IPS-NIHi7 (cell line): ENCODE results near the gene COG7.
"Not testable (repeated sequence)": the region's sequence is repeated elsewhere in the genome, so short reads cannot be mapped to it uniquely, and the experiment has no call there.

ENCODE experiments used
- DNase-seq: peaks from one replicate; pipeline ENCODE4 v3.0.0; 2012; ENCODE audit warnings: mixed read lengths; ENCODE audit errors: extremely low spot score

Gene COG7

DNA sequence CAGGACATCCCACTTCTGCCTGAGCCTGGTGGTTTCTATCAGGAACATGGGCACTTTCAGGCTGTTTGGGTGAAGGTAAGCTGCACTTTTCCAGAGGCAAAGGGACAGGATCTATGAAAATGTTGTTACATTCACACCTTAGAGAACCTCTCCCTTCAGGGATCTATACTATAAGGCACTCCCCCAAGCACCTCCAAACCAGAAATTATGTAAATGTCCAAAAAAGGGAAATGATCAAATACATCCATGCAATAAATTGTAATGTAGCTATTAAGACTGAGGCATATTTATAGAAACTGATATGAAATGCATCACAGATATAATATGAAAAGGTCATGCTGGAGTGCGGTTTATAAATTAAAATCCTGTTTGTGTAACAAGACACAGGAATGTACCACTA, 23.3 kb upstream of the COG7 start:
- DNase-seq: no peak

DNA sequence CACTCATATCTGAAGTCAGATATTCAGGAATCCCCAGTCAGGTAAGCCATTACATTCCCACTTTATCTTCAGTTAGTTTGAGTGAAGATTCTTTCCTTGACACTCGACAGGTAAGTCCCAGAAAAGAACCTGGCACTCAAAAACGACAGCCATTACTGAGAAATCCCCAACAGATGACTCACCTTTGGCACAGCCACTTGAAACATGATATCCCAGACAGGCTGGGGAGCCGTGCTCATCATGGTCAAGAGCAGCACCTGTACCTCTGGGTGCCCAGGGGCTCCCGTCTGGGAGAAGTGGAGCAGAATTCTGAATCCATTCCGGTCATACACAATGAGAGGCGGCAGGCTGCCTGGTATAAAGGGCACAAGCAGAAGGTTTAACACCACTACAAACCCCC, 16.8 kb upstream of the COG7 start:
- DNase-seq: no peak

DNA sequence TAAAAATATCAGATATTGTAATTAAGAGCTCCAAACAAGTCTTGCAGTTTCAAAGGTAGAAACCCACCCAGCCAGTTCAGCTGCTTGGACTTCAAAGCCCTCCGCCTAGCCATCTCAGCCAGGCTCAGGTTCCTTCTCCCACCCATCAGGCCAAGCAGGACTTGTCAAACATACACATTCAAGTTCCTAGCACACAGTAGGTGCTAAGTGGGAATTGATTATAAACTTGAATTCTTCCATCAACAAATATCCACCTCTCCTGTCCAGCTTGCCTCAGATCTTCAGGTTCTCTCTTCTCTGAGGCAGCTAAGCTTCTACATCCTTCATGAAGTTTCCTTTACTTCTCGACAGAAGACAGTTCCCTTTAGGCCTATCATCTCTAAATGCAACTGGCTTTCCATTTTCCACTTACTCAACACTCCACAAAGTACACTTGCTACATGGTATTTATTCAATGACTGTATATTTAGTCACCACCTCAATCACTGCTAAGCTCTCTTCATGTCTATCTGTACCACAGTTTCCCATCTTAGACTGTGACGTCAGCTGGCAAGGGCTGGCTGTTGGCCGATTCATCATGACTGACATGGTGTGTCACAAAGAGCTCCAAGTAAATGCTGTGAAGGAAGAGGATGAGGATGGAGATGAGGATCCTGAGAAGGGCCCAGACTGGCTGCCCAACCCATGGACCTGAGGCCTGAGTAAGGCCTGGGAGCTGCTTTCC, 13.3 kb upstream of the COG7 start:
- DNase-seq: no peak

- DNase-seq: no peak
Observed at GRCh38 chr16:23465179-23465578, 12.2 kb upstream of the COG7 start.

DNA sequence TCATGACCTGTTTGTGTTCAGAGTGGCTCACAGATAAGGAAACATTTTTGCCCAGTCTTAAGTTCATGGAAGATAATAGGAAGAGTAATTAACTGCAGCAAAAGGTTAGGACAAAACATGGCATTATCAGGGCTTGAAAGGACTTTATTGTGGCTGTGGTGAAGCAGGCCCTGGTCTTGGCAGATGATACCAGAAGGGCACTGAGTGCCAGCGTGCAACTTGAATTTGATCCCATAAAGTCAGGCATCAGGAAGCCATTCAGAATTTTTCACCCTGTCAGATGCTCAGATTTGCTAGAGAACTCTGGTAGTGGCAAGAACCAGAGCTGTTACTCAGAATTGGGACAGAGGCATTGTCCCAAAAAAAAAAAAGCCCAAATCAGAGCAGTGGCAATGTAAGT, 11.2 kb upstream of the COG7 start:
- no peak for DNase-seq

DNA sequence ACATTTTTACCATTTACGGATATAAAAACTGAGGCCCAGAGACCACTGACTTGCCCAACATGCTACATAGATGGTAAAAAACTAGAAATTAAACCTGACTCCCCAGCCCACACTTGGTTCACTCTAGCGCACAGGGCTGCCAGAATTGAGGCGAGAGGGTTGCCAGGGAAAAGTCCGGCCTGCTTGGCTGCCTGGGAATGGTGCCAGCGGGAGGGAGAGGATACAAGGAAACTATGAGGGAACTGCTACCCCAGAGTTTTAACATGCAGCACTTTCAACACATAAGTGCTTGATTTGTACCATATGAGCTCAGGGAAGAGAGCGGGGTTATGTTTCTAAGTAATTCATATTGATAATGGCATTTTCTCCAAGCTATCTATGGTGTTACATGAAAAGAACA, 10.0 kb upstream of the COG7 start:
- not testable (repeated sequence) for DNase-seq

DNA sequence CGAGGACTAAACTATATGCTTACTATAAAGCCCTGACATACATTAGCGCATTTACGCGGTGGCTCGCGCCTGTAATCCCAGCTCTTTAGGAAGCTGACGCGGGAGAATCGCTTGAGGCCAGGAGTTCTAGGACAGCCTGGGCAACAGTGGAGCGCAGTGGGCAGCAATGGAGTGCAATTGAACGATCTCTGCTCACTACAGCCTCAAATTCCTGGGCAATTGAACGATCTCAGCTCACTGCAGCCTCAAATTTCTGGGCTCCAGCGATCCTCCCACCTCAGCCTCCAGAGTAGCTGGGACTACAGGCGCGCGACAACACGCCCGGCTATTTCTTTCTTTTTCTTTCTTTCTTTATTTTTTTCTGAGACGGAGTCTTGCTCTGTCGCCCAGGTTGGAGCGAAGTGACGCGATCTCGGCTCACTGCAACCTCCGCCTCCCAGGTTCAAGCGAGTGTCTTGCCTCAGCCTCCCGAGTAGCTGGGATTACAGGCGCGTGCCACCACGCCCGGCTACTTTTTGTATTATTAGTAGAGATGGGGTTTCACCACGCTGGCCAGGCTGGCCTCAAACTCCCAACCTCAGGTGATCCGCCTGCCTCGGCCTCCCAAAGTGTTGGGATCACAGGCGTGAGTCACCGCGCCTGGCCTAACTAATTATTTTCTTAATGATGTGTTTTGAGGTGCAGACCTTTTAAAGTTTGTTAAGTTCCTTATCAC, 506 bp upstream of the COG7 start:
- DNase-seq: no peak

GRCh38 chr16:23452221-23452571, 793 bp downstream of the COG7 start:
- no peak for DNase-seq

DNA sequence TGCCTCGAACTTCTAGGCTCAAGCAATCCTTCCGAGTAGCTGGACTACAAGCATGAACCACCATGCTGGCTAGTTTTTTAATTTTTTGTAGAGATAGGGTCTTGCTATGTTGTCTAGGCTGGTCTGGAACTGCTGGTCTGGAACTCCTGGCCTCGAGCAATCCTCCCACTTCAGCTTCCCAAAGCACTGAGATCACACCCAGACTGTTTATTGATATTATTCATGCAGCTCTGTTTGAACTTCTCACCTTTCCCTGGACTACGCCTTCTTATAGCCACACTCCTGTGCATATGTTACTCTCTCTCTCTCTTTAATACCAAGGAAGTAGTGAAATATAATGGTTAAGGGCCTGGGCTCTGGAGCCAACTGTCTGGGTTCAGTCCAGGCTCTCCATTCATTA, 4.6 kb downstream of the COG7 start:
- no peak for DNase-seq

DNA sequence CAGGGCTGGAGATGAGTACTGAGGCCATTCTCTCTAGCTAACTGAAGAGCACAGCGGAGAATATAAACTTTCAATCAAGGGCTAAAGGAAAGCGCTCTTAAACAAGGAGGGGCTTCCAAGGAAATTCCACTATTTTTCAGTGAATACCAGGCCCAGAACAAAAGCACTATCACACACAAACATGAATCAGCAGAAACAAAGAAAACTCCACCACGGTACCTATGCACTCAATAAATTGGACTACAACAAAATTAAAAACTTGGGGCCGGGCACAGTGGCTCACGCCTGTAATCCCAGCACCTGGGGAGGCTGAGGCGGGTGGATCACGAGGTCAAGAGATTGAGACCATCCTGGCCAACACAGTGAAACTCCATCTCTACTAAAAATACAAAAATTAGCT, 15.4 kb downstream of the COG7 start:
- not testable (repeated sequence) for DNase-seq

GRCh38 chr16:23436951-23437350, 16.0 kb downstream of the COG7 start:
- DNase-seq: no peak

DNA sequence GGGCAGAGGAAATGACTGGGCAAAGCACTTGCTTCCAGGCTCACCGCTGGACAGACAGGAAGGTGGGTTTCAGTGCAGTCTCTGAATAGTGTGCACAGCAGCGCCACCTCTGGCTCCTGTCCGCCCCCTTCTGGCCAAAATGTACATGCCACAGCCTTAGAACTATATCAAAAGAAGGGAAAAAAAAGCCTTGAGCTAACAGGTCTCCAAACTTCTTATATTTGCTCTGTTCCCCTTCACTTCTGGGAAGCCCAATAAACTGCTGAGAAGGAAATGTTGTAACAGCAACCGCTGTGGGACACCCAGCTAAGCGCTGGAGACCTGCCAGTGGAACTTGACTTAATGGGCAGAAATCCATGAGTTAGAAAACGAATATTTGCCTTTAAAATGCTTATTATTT, 17.5 kb downstream of the COG7 start:
- peak; percentile 79 for DNase-seq

DNA sequence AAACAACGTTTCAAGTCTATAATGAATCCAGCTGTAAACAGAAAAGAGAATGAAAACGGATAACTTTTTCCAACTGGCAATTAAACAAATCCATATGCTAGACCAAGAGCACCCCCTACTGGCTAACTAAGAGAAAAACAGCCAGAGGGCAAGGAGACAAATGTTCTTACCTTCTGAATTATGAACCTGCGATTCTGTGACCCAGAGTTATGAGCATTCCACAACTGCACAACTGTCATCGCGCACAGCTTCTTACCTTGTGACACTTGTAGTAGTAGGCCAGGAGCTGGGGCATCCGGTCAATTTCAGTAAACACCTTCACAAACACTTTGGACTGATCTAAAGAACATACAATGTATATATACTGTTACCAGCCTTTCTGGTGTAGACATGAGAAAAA, 18.6 kb downstream of the COG7 start:
- peak; percentile 65 for DNase-seq

GRCh38 chr16:23433261-23433920, 19.6 kb downstream of the COG7 start:
- DNase-seq: no peak

DNA sequence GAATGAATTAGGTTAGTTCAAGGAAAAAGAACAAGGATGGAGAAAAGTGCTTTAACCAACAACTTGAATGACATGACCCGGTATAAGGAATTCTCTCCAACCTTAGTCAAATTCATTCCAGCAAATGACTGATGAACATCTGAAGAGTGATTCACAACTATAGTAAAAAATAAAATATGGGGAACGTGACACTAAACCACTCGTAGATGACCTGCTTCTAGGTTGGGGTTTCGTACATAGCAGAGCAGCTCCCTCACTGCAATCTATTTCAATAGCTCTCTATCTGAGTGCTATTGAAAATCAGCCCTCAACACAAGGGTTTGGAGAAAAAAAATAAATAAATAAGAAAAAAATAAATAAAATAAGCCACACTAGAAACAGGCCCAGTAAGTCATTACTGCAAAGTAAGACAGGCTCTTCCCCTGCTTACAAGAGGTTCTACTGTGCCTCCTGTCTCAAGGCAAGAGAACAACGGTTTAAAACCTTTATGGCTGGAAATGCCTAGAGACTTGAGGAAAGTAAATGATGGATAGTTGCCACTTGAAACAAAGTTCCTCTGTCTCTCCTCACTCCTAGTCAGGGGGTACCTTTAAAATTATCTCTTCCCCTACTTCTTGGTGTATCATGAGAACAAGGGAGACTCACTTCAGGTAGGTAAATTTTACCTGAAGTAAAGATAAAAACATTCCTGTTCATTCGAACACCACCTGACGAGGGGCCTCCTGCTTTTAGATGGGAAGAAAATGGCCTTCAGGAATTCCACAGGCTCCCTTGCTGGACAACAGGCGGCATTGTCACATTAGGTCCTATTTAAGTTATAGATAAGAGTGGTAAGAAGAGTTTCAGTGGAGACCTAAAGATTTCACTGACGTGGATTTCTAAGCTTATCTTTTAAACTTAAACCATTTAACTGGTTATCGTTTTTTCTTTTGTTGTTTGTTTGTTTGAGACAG, 20.5 kb downstream of the COG7 start:
- DNase-seq: no peak

DNA sequence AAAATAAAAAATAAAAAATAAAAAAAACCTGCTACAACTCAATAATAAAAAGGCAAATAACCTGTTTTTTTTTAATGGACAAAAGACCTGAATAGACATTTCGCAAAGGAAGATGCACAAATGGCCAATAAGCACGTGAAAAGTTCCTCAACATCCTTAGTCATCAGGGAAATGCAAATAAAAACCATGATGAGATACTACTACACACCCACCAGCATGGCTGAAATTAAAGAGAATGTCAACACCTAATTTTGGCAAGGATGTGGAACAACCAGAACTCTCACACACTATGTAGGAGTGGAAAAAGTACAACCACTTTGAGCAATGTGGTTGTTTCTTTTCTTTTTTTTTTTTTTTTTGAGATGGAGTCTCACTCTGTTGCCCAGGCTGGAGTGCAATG, 24.6 kb downstream of the COG7 start:
- DNase-seq: no peak

GRCh38 chr16:23424292-23424958, 28.6 kb downstream of the COG7 start:
- no peak for DNase-seq

GRCh38 chr16:23423496-23424049, 29.4 kb downstream of the COG7 start:
- DNase-seq: no peak

DNA sequence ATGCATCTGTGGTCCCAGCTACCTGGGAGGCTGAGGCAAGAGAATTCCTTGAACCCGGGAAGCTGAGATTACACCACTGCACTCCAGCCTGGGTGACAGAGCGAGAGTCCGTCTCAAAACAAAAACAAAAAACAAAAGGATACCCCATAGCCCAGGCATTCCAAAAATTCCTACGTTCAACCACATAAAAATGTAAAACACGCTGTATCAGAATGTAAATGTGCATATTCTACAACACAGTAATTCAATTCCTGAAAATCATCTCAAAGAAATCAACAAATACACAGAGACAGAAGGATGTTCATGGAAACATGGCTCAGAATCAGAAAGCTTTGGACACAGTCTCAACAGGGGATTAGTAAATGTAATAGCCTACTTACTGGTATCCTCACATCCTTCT, 33.0 kb downstream of the COG7 start:
- no peak for DNase-seq

DNA sequence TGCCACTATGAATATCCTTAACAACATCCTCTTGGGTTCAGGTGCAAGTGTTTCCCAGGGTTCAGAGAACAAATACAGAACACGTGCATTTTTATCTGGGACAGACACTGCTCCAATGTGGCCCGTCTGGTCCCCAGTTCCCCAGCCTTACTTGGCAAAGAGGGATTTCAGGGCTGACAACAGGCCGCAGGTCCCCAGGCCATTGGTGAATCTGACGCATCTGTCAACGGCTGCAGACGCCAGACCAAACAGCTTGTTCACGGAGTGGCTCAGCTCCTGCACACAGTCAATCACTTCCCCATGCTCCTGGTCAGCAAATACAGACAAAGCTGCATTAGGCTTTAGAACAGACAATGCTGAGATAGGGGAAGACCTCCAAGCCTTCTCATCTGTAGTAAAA, 36.2 kb downstream of the COG7 start:
- DNase-seq: no peak

- no peak for DNase-seq
Observed at GRCh38 chr16:23414731-23415130, 38.3 kb downstream of the COG7 start.
